ENCODE data around the gene HAUS8.

Gene HAUS8

GRCh38 chr19:17111766-17112165 is 36.5 kb upstream of the HAUS8 start:
- DNase-seq (ENCODE audit: low read depth), result no peak

DNA sequence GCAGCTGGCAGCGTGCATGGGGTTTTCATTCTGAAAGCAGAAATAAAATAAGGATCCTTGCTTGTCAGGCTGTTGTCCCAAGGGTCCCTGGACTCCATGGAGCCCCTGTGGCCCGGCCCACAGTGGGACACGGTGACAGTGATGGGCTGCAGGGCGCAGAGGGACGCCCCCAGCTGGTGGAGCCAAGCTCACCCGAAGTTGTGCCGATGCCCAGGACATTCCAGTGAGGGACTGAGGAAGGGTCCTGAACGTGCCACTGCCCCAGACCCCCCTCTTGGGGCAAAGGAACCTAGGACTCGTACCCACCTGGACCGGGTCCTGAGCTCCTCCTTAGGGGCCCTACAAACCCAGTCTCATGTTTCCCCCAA is 35.3 kb upstream of the HAUS8 start:
- no peak overlapping the region for H3K4me3 ChIP-seq (ENCODE audit: low read depth, low read length)
- DNase-seq (ENCODE audit: low read depth), result no peak
- TF ChIP-seq MYC (IDR thresholded peaks at IDR 0.05; ENCODE audit: low read depth, low read length), result no peak
- TF ChIP-seq MAX (IDR thresholded peaks at IDR 0.05; ENCODE audit: low read depth, low read length), result no peak
- TF ChIP-seq POLR2A (IDR thresholded peaks at IDR 0.05; ENCODE audit: extremely low read depth, insufficient read length), result no peak
- no peak for TF ChIP-seq CTCF (IDR thresholded peaks at IDR 0.05; ENCODE audit: low read depth, low read length)

More at GRCh38 chr19:17111766-17112165, 36.5 kb upstream of the HAUS8 start:
- no peak overlapping the region for H3K4me3 ChIP-seq (ENCODE audit: low read depth, low read length)
- no peak for TF ChIP-seq POLR2A (IDR thresholded peaks at IDR 0.05; ENCODE audit: extremely low read depth, insufficient read length)
- TF ChIP-seq MYC (IDR thresholded peaks at IDR 0.05; ENCODE audit: low read depth, low read length), result no peak
- TF ChIP-seq CTCF (IDR thresholded peaks at IDR 0.05; ENCODE audit: low read depth, low read length), result no peak
- no peak for TF ChIP-seq MAX (IDR thresholded peaks at IDR 0.05; ENCODE audit: low read depth, low read length)

DNA sequence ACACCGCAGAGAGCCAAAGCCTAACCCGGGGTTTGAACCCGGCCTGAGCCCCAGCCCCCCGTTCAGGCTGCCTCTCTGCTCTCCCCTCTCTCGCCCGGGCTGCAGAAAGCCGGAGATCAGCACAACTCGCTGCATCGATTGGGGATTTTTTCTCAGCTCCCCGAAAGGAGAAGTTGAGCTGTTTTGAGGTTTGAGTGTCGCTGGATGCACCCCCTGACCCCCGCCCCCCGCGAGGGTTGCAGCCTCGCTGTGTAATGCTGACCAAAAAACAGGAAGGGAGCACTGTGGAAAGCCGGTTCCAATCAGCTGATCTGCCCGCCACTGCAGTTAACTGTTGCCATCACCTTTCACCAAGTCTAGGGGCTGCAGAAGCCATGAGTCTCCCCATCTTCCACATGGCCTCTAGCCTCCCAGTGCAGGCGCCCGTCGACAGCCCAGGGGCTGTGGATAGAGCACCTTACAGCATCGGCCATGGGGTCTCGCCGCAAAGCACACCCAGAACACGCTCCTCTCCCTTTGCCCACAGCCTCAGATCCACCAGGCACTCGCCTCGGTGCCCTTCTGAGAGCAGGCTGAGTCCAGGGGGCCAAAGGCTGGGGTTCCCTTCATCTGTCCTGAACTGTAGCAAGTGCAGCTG is 34.8 kb upstream of the HAUS8 start:
- peak; percentile 93 for DNase-seq (ENCODE audit: low read depth)
- TF ChIP-seq POLR2A (IDR thresholded peaks at IDR 0.05; ENCODE audit: extremely low read depth, insufficient read length) (no peak), MYC (IDR thresholded peaks at IDR 0.05; ENCODE audit: low read depth, low read length) (0 out of 2 replicates have a peak, but pooled peaks have one; percentile 53), MAX (IDR thresholded peaks at IDR 0.05; ENCODE audit: low read depth, low read length) (peak; percentile 64), CTCF (IDR thresholded peaks at IDR 0.05; ENCODE audit: low read depth, low read length) (no peak)
- no peak overlapping the region for H3K4me3 ChIP-seq (ENCODE audit: low read depth, low read length)

DNA sequence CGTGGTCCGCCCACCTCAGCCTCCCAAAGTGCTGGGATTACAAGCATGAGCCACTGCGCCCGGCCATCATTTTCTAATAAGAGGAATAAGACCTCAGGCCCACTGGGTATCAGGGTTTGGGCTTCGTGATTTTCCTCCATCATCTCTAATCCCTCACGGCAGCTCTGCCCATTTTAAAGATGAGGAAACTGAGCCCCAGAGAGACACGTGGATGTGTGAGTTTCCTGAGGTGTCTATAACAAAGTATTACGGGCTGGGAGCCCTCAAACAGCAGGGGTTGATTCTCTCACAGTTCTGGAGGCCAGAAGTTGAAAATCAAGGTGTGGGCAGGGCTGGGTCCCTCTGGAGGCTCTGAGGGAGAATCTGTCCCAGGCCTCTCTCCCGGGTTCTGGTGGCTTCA is 34.0 kb upstream of the HAUS8 start:
- no peak for DNase-seq (ENCODE audit: low read depth)
- no peak overlapping the region for H3K4me3 ChIP-seq (ENCODE audit: low read depth, low read length)
- TF ChIP-seq MAX (IDR thresholded peaks at IDR 0.05; ENCODE audit: low read depth, low read length) (no peak), POLR2A (IDR thresholded peaks at IDR 0.05; ENCODE audit: extremely low read depth, insufficient read length) (no peak), MYC (IDR thresholded peaks at IDR 0.05; ENCODE audit: low read depth, low read length) (no peak), CTCF (IDR thresholded peaks at IDR 0.05; ENCODE audit: low read depth, low read length) (no peak)

GRCh38 chr19:17108453-17108784 is 33.2 kb upstream of the HAUS8 start:
- no peak for DNase-seq (ENCODE audit: low read depth)
- no peak for TF ChIP-seq MAX (IDR thresholded peaks at IDR 0.05; ENCODE audit: low read depth, low read length)
- no peak for TF ChIP-seq CTCF (IDR thresholded peaks at IDR 0.05; ENCODE audit: low read depth, low read length)
- TF ChIP-seq MYC (IDR thresholded peaks at IDR 0.05; ENCODE audit: low read depth, low read length), result no peak
- TF ChIP-seq POLR2A (IDR thresholded peaks at IDR 0.05; ENCODE audit: extremely low read depth, insufficient read length), result no peak
- no peak overlapping the region for H3K4me3 ChIP-seq (ENCODE audit: low read depth, low read length)

All from NB4 (cell line).